Ishikawa (cell line): ENCODE results near the gene ASTN1.

Source experiments
- CEBPB ChIP-seq: IDR thresholded peaks from 2 replicates; pipeline ENCODE4 v1.6.1; 2012
- CREB1 ChIP-seq: IDR thresholded peaks from 2 replicates; pipeline ENCODE4 v1.6.1; 2012; ENCODE audit warnings: low read depth
- EP300 ChIP-seq: IDR thresholded peaks from 2 replicates; pipeline ENCODE4 v1.6.1; 2012; ENCODE audit warnings: borderline replicate concordance
- FOXM1 ChIP-seq: IDR thresholded peaks from 2 replicates; pipeline ENCODE4 v1.6.1; 2012; ENCODE audit warnings: low read depth, borderline replicate concordance
- NFIC ChIP-seq: IDR thresholded peaks from 2 replicates; pipeline ENCODE4 v1.6.1; 2012
- RAD21 ChIP-seq: IDR thresholded peaks from 2 replicates; pipeline ENCODE4 v1.6.1; 2012; ENCODE audit warnings: low read depth
- TAF1 ChIP-seq: IDR thresholded peaks from 2 replicates; pipeline ENCODE4 v1.6.1; 2012; ENCODE audit warnings: low read depth, mild to moderate bottlenecking
- TCF12 ChIP-seq: IDR thresholded peaks from 2 replicates; pipeline ENCODE4 v1.6.1; 2012; ENCODE audit warnings: low read depth
- TEAD4 ChIP-seq: IDR thresholded peaks from 2 replicates; pipeline ENCODE4 v1.6.1; 2012
- YY1 ChIP-seq: IDR thresholded peaks from 2 replicates; pipeline ENCODE4 v1.6.1; 2012; ENCODE audit warnings: low read depth
- ZBTB7A ChIP-seq: IDR thresholded peaks from 2 replicates; pipeline ENCODE4 v1.6.1; 2012; ENCODE audit warnings: low read depth
- TF ChIP-seq, protein P1 (sequence below): IDR thresholded peaks from 2 replicates; pipeline ENCODE4 v1.6.1; 2012
- TF ChIP-seq, protein P2 (sequence below): IDR thresholded peaks from 2 replicates; pipeline ENCODE4 v1.6.1; 2012; ENCODE audit warnings: low read depth, mild to moderate bottlenecking
- TF ChIP-seq, protein P3 (sequence below): IDR thresholded peaks from 2 replicates; pipeline ENCODE4 v1.6.1; 2012

- TF ChIP-seq CREB1, result no peak
- no peak for TF ChIP-seq EP300
- TF ChIP-seq, protein P1, sequence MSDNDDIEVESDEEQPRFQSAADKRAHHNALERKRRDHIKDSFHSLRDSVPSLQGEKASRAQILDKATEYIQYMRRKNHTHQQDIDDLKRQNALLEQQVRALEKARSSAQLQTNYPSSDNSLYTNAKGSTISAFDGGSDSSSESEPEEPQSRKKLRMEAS, result no peak
- no peak for TF ChIP-seq CEBPB
- no peak for TF ChIP-seq TEAD4
- TF ChIP-seq FOXM1, result no peak
- TF ChIP-seq ZBTB7A, result no peak
- no peak for TF ChIP-seq NFIC
- no peak for TF ChIP-seq YY1
- TF ChIP-seq TCF12, result no peak
- TF ChIP-seq, protein P2, sequence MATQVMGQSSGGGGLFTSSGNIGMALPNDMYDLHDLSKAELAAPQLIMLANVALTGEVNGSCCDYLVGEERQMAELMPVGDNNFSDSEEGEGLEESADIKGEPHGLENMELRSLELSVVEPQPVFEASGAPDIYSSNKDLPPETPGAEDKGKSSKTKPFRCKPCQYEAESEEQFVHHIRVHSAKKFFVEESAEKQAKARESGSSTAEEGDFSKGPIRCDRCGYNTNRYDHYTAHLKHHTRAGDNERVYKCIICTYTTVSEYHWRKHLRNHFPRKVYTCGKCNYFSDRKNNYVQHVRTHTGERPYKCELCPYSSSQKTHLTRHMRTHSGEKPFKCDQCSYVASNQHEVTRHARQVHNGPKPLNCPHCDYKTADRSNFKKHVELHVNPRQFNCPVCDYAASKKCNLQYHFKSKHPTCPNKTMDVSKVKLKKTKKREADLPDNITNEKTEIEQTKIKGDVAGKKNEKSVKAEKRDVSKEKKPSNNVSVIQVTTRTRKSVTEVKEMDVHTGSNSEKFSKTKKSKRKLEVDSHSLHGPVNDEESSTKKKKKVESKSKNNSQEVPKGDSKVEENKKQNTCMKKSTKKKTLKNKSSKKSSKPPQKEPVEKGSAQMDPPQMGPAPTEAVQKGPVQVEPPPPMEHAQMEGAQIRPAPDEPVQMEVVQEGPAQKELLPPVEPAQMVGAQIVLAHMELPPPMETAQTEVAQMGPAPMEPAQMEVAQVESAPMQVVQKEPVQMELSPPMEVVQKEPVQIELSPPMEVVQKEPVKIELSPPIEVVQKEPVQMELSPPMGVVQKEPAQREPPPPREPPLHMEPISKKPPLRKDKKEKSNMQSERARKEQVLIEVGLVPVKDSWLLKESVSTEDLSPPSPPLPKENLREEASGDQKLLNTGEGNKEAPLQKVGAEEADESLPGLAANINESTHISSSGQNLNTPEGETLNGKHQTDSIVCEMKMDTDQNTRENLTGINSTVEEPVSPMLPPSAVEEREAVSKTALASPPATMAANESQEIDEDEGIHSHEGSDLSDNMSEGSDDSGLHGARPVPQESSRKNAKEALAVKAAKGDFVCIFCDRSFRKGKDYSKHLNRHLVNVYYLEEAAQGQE, result no peak
- TF ChIP-seq, protein P3, sequence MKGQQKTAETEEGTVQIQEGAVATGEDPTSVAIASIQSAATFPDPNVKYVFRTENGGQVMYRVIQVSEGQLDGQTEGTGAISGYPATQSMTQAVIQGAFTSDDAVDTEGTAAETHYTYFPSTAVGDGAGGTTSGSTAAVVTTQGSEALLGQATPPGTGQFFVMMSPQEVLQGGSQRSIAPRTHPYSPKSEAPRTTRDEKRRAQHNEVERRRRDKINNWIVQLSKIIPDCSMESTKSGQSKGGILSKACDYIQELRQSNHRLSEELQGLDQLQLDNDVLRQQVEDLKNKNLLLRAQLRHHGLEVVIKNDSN, result no peak
- TF ChIP-seq RAD21, result no peak
- TF ChIP-seq TAF1, result no peak
Measured at GRCh38 chr1:176849281-176849680, 315.2 kb downstream of the ASTN1 start.
